Progenitor cell of endocrine pancreas (in vitro differentiated cells): ENCODE results near the gene DDX25. TPM values are rescaled to one million over a fixed set of nuclear protein-coding genes. Genes with fewer than 3 reads are reported as not detected.

ENCODE experiments used
- DNase-seq: peaks from one replicate; pipeline ENCODE4 v3.0.0; 2021; ENCODE audit warnings: low spot score; ENCODE audit not compliant: unreplicated experiment
- H3K27ac Mint-ChIP-seq: 2 replicates; pipeline ENCODE4 v1.8.0; 2021; ENCODE audit warnings: mild to moderate bottlenecking, moderate library complexity, mixed read lengths
- H3K27me3 Mint-ChIP-seq: 2 replicates; pipeline ENCODE4 v1.8.0; 2021; ENCODE audit warnings: mixed read lengths
- H3K36me3 Mint-ChIP-seq: 2 replicates; pipeline ENCODE4 v1.8.0; 2022; ENCODE audit warnings: mixed read lengths; ENCODE audit not compliant: insufficient read depth
- H3K4me1 Mint-ChIP-seq: 2 replicates; pipeline ENCODE4 v1.8.0; 2021; ENCODE audit warnings: low read depth, mixed read lengths
- H3K4me3 Mint-ChIP-seq: 2 replicates; pipeline ENCODE4 v1.8.0; 2021; ENCODE audit warnings: low read depth, mild to moderate bottlenecking, moderate library complexity, mixed read lengths
- H3K9me3 Mint-ChIP-seq: 2 replicates; pipeline ENCODE4 v1.8.0; 2021; ENCODE audit warnings: low read depth, mixed read lengths
- CTCF ChIP-seq: fragments of 200-600 bp; sonication (generic); IDR thresholded peaks from one replicate; pipeline ENCODE4 v1.5.0; 2021; ENCODE audit warnings: antibody characterized with exemption, mild to moderate bottlenecking; ENCODE audit not compliant: unreplicated experiment
- total RNA-seq: library from RNA; stranded (reverse); gene quantifications from 2 replicates; pipeline ENCODE4 v1.2.1, GENCODE V29; 2021

The DDX25 gene
- total RNA-seq, 1 donor from 2014 or later: 3.8 TPM

DNA sequence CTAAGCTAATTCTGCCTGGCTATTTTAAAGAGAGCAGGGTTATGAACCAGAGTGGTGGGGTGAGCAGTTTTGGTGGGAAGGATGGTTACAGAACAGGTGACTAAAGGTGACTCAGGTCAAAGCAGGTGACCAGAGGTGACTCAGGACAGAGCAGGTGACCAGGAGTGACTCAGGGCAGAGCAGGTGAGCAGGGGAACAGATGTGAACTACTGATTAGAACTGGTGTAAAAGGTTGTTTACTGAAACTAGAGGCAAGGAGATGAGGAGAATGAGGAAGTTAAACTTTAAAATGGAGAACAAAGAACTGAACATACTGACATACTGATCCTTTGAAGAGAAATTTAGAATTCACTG lies 32.2 kb upstream of the DDX25 start:
- H3K4me1 Mint-ChIP-seq: no peaks in the 10 kb centered on the region
- DNase-seq: no peak
- TF ChIP-seq CTCF: no peak

GRCh38 chr11:125873881-125874555 lies 30.3 kb upstream of the DDX25 start:
- Mint-ChIP-seq H3K27ac (no peak overlapping the region), H3K4me1 (no peaks in the 10 kb centered on the region)
- no peak for DNase-seq

More for the DNA sequence above, 32.2 kb upstream of the DDX25 start:
- Mint-ChIP-seq H3K27ac (no peak overlapping the region), H3K9me3 (peaks cover 6% of the 10 kb centered on the region), H3K36me3 (no peaks in the 10 kb centered on the region), H3K4me3 (no peak overlapping the region), H3K27me3 (no peaks in the 10 kb centered on the region)

GRCh38 chr11:125874556-125875124 lies 29.7 kb upstream of the DDX25 start:
- DNase-seq: peak; percentile 52
- peak; percentile 83 for TF ChIP-seq CTCF
- Mint-ChIP-seq H3K4me3 (peak overlapping the region; percentile 66), H3K4me1 (no peaks in the 10 kb centered on the region), H3K27ac (no peak overlapping the region), H3K27me3 (peaks cover 6% of the 10 kb centered on the region), H3K36me3 (no peaks in the 10 kb centered on the region), H3K9me3 (peaks cover 6% of the 10 kb centered on the region)

More at GRCh38 chr11:125873881-125874555, 30.3 kb upstream of the DDX25 start:
- no peak for TF ChIP-seq CTCF
- peaks cover 6% of the 10 kb centered on the region for H3K9me3 Mint-ChIP-seq
- H3K27me3 Mint-ChIP-seq: peaks cover 6% of the 10 kb centered on the region
- no peaks in the 10 kb centered on the region for H3K36me3 Mint-ChIP-seq
- H3K4me3 Mint-ChIP-seq: peak overlapping the region; percentile 66

DNA sequence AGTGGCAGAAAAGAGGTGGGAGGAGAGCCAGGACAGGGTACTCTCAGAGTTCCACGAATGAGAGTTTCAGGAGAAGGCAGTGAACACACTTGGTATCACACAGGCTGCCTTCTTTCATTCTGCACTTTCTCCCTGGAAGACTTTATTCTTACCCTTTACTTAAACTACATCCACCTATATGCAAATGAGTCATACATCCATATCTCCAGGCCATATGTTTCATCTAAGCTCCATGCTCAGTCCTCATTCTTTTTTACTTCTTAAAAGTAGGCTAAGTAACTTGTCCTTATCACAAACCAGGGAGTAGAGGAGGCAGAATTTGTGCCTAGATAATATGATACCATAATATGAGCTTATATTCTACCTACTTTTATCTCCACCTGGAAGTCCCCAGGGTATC lies 23.0 kb upstream of the DDX25 start:
- DNase-seq: no peak
- no peak for TF ChIP-seq CTCF
- H3K9me3 Mint-ChIP-seq: no peaks in the 10 kb centered on the region
- no peaks in the 10 kb centered on the region for H3K36me3 Mint-ChIP-seq
- H3K4me1 Mint-ChIP-seq: no peaks in the 10 kb centered on the region
- H3K4me3 Mint-ChIP-seq: no peak overlapping the region
- no peak overlapping the region for H3K27ac Mint-ChIP-seq
- H3K27me3 Mint-ChIP-seq: peaks cover 11% of the 10 kb centered on the region

GRCh38 chr11:125883375-125883774 lies 20.9 kb upstream of the DDX25 start:
- TF ChIP-seq CTCF: no peak
- Mint-ChIP-seq H3K4me3 (no peak overlapping the region), H3K27ac (no peak overlapping the region), H3K9me3 (no peaks in the 10 kb centered on the region), H3K27me3 (peaks cover 9% of the 10 kb centered on the region), H3K36me3 (no peaks in the 10 kb centered on the region), H3K4me1 (no peaks in the 10 kb centered on the region)
- DNase-seq: no peak
